K562 (cell line): Measurements from ENCODE around the gene ILF2. TPM values are rescaled to one million over a fixed set of nuclear protein-coding genes. Genes with fewer than 3 reads are reported as not detected.

Source experiments
- ADNP ChIP-seq: fragments of 200-800 bp; sonication (Bioruptor generic); IDR thresholded peaks from 2 replicates; pipeline ENCODE4 v1.6.1; 2016; ENCODE audit warnings: missing genetic modification characterization, missing compliant biosample characterization
- CBFA2T3 ChIP-seq: fragments of 450-650 bp; IDR thresholded peaks from 2 replicates; pipeline ENCODE4 v1.6.1; 2017
- E2F6 ChIP-seq, 2 experiments: IDR thresholded peaks; 2 replicates each; pipeline ENCODE4 v1.6.1; 2011; ENCODE audit warnings: borderline replicate concordance in 1 of 2, control low read depth in 1 of 2, low read depth in 1 of 2, low read length in 1 of 2, mild to moderate bottlenecking in 1 of 2, mixed read lengths in 1 of 2, moderate library complexity in 1 of 2; ENCODE audit not compliant: insufficient read depth in 1 of 2, insufficient read length in 1 of 2, poor library complexity in 1 of 2, severe bottlenecking in 1 of 2; ENCODE audit errors: extremely low read depth in 1 of 2
- ESRRA ChIP-seq: fragments of 450-650 bp; IDR thresholded peaks from 2 replicates; pipeline ENCODE4 v1.6.1; 2014; ENCODE audit warnings: low read depth, mild to moderate bottlenecking, moderate library complexity, borderline replicate concordance
- GABPA ChIP-seq: fragments of 200-800 bp; sonication (Bioruptor generic); conservative IDR thresholded peaks from 2 replicates; pipeline ENCODE4 v1.6.1; 2016; ENCODE audit warnings: low read depth, missing genetic modification characterization, missing compliant biosample characterization
- HBP1 ChIP-seq: fragments of 450-650 bp; formaldehyde crosslinking; IDR thresholded peaks from 2 replicates; pipeline ENCODE4 v1.4.0; 2022; ENCODE audit warnings: missing genetic modification characterization
- HES1 ChIP-seq: fragments of 450-650 bp; IDR thresholded peaks from 2 replicates; pipeline ENCODE4 v1.6.1; 2016; ENCODE audit warnings: low read depth, mild to moderate bottlenecking, moderate library complexity
- MNT ChIP-seq, 2 experiments: fragments of 450-650 bp; conservative IDR thresholded peaks; 2 replicates each; pipeline ENCODE4 v1.6.1; 2017; ENCODE audit warnings: mild to moderate bottlenecking in 2 of 2, moderate library complexity in 2 of 2
- NRF1 ChIP-seq, 2 experiments: fragments of 450-650 bp; IDR thresholded peaks in 1 of 2; conservative IDR thresholded peaks in 1 of 2; 2 replicates each; pipeline ENCODE4 v1.6.1; 2014; ENCODE audit warnings: mild to moderate bottlenecking in 2 of 2
- PCBP1 ChIP-seq: fragments of 200-400 bp; formaldehyde crosslinking; IDR thresholded peaks from 2 replicates; pipeline ENCODE4 v1.6.1; 2018; ENCODE audit warnings: mild to moderate bottlenecking, low read depth, low read length; ENCODE audit not compliant: poor library complexity, severe bottlenecking
- RAD21 ChIP-seq, 2 experiments: fragments of 250-450 bp in 1 of 2; fragments of 450-650 bp in 1 of 2; sonication (Bioruptor Pico) in 1 of 2; formaldehyde crosslinking in 1 of 2; IDR thresholded peaks in 1 of 2; conservative IDR thresholded peaks in 1 of 2; 2 replicates each; pipeline versions ENCODE4 v1.4.0 to v1.8.0; 2020 to 2022; ENCODE audit warnings: mild to moderate bottlenecking in 2 of 2, moderate library complexity in 1 of 2
- SMAD4 ChIP-seq: fragments of 250-450 bp; sonication (Bioruptor Pico); conservative IDR thresholded peaks from 2 replicates; pipeline ENCODE4 v1.8.0; 2021; ENCODE audit warnings: inconsistent platforms, mild to moderate bottlenecking, moderate library complexity
- SUPT5H ChIP-seq: fragments of 450-650 bp; IDR thresholded peaks from 2 replicates; pipeline ENCODE4 v1.6.1; 2016
- TAF7 ChIP-seq: fragments of 450-650 bp; IDR thresholded peaks from 2 replicates; pipeline ENCODE4 v1.6.1; 2016; ENCODE audit warnings: missing genetic modification characterization, missing compliant biosample characterization
- TOE1 ChIP-seq, 2 experiments: fragments of 450-650 bp in 1 of 2; sonication (generic) in 1 of 2; formaldehyde crosslinking in 1 of 2; IDR thresholded peaks; 2 replicates each; pipeline versions ENCODE4 v1.7.1 to v1.8.0; 2016 to 2022; ENCODE audit warnings: borderline replicate concordance in 2 of 2, mild to moderate bottlenecking in 2 of 2, antibody characterized with exemption in 1 of 2, inconsistent platforms in 1 of 2, low read depth in 1 of 2, missing genetic modification reagents in 1 of 2, moderate library complexity in 1 of 2
- YY1 ChIP-seq, 3 experiments: IDR thresholded peaks; 2 replicates each; pipeline ENCODE4 v1.6.1; 2011; ENCODE audit warnings: low read length in 2 of 3, mild to moderate bottlenecking in 2 of 3, moderate library complexity in 2 of 3, borderline replicate concordance in 1 of 3, control low read depth in 1 of 3, low read depth in 1 of 3; ENCODE audit not compliant: insufficient read depth in 3 of 3, insufficient replicate concordance in 2 of 3, control insufficient read depth in 1 of 3, insufficient read length in 1 of 3; ENCODE audit errors: extremely low read depth in 1 of 3
- polyA plus RNA-seq, 8 experiments: library from polyadenylated mRNA; depleted of rRNA in 4 of 8; stranded (reverse) in 5 of 8; unstranded in 3 of 8; fragments of >200 nt; fragmentation: Nextera tagmentation in 2 of 8; fragmentation: Illumina TruSeq in 1 of 8; extraction: Ambion mirVana in 2 of 8; extraction: Trizol in 1 of 8; gene quantifications; 2 replicates each; pipeline versions ENCODE4 v1.2.1 to v1.2.3, GENCODE V29; 2011 to 2014; ENCODE audit warnings: inconsistent platforms in 1 of 8, missing spikeins in 1 of 8
- total RNA-seq, 7 experiments: library from RNA; depleted of rRNA in 6 of 7; stranded (reverse); fragments of >200 nt in 6 of 7; fragmentation: Illumina TruSeq in 2 of 7; extraction: Trizol in 2 of 7; gene quantifications; 2 replicates each; pipeline versions ENCODE4 v1.2.1 to v1.2.3, GENCODE V29; 2011 to 2021; ENCODE audit warnings: low replicate concordance in 1 of 7
- TF ChIP-seq, protein P1 (sequence below), 3 experiments: fragments of 200-800 bp in 1 of 3; sonication (Bioruptor generic) in 1 of 3; sonication (generic) in 1 of 3; formaldehyde crosslinking in 1 of 3; IDR thresholded peaks; 2 replicates each; pipeline versions ENCODE4 v1.6.1 to v1.8.0; 2016 to 2022; ENCODE audit warnings: mild to moderate bottlenecking in 2 of 3, missing compliant biosample characterization in 2 of 3, missing genetic modification characterization in 2 of 3, missing genetic modification reagents in 1 of 3

Gene ILF2
- total and polyA plus RNA-seq, 9 of the 15 experiments (the other 6 are each of a cell fraction or from before 2014, with no cell fraction given) = 282 to 726 (median 474) TPM

DNA sequence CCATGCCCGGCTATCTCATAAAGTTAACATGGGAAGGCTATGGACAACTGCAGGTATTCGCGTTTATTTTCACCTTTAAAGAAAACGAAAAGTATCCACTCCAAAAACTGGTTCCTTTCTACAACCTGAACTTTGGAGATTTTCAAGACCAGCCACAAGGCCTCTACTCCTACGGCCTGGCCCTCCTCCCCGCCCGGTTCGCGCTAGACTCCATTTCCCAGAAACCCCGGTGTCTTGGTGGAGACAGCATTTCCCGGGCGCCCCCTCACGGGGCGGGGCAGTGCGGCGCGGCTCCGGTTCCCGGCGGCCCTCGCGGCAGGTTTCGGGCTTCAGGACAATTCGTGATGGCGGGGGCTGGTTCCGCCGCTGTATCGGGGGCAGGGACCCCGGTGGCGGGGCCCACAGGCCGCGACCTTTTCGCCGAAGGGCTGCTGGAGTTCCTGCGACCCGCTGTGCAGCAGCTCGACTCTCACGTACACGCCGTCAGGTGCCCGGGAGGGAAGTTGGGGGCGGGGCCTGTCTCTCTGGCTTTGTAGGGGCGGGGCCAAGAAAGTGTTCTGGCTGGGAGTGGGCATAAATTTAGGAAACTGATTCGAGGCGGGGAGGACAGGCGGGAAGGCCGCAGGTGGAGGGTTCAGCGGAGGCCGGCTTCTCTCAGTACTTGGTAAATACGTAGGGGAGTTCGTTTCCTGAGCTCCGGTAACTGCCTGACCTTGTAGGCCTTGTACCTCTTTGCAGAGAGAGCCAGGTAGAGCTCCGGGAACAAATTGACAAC is 12.2 kb downstream of the ILF2 start, which contains the start of gene SNAPIN (continued):
- TF ChIP-seq, protein P1, sequence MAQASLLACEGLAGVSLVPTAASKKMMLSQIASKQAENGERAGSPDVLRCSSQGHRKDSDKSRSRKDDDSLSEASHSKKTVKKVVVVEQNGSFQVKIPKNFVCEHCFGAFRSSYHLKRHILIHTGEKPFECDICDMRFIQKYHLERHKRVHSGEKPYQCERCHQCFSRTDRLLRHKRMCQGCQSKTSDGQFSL (CRISPR knock-in tag; IDR thresholded peaks at IDR 0.05) = no peak
- TF ChIP-seq, protein P1 (tag; IDR thresholded peaks at IDR 0.05) = 0 out of 4 replicates have a peak, but pooled peaks of 1 of the 2 experiments have one; percentile 11
- TF ChIP-seq TOE1 (IDR thresholded peaks at IDR 0.05; ENCODE audit: borderline replicate concordance) (peak; percentile 69; the same call in 1 of the 2 replicates), TOE1 (CRISPR knock-in tag; IDR thresholded peaks at IDR 0.05; ENCODE audit: borderline replicate concordance, low read depth) (no peak), NRF1 (conservative IDR thresholded peaks at IDR 0.05 in 1 of 2, IDR thresholded peaks at IDR 0.05 in 1 of 2) (peak; percentile 56 to 66; a peak in 3 of 4 replicates), GABPA (tag) (peak; percentile 84), YY1 (IDR thresholded peaks at IDR 0.05; ENCODE audit: borderline replicate concordance in 1 of 3, control insufficient read depth in 1 of 3, extremely low read depth in 1 of 3, insufficient read depth in 3 of 3, insufficient read length in 1 of 3, insufficient replicate concordance in 2 of 3, low read depth in 1 of 3, low read length in 2 of 3) (peak; percentile 11 to 80 (median 74)), HBP1 (CRISPR knock-in tag) (no peak), PCBP1 (peak; percentile 52), RAD21 (CRISPR knock-in tag; conservative IDR thresholded peaks at IDR 0.05 in 1 of 2, IDR thresholded peaks at IDR 0.05 in 1 of 2) (0 out of 4 replicates have a peak, but pooled peaks of 1 of the 2 experiments have one; percentile 6), CBFA2T3 (0 out of 2 replicates have a peak, but pooled peaks have one; percentile 15), MNT (conservative IDR thresholded peaks at IDR 0.05) (peak; percentile 64 to 84), ADNP (no peak), TAF7 (tag) (0 out of 2 replicates have a peak, but pooled peaks have one; percentile 61), E2F6 (IDR thresholded peaks at IDR 0.05; ENCODE audit: borderline replicate concordance in 1 of 2, extremely low read depth in 1 of 2, insufficient read depth in 1 of 2, insufficient read length in 1 of 2, low read depth in 1 of 2, low read length in 1 of 2, poor library complexity in 1 of 2, severe bottlenecking in 1 of 2) (peak in 1 of 2 experiments; percentile 23), HES1 (no peak), ESRRA (peak; percentile 47; the same call in 1 of the 2 replicates), SMAD4 (CRISPR knock-in tag) (peak; percentile 31; the same call in 1 of the 2 replicates), SUPT5H (peak; percentile 86)
